ENCODE data around the gene YWHAE. TPM values are rescaled to one million over a fixed set of nuclear protein-coding genes. Genes with fewer than 3 reads are reported as not detected.
A peak's percentile ranks its signal among the peaks of the same experiment; 100 is the strongest.

The YWHAE gene
- total and polyA plus RNA-seq, 4 experiments from 2014 or later, result 54.1 to 143 (median 99.3) TPM

DNA sequence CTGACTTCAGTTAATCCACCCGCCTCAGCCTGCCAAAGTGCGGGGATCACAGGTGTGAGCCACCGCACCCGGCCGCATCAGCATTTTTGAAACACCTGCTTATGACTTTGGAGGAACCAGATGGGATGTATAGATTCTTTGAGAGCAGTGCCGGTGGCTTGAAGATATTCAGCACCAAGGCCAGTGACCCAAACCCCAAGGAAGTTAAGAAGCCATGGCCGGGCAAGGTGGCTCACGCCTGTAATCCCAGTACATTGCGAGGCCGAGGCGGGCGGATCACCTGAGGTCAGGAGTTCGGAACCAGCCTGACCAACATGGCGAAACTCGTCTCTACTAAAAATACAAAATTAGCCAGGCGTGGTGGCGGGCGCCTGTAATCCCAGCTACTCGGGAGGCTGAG is 76.7 kb downstream of the YWHAE start:
- Mint-ChIP-seq H3K4me1 (peaks cover 0 to 5% (median under 1%) of the 10 kb centered on the region in 4 donors), H3K4me3 (peak overlapping the region in 1 of 8 donors; percentile 16), H3K36me3 (no peaks in the 10 kb centered on the region), H3K9me3 (peaks cover 0 to 2% (median 0%) of the 10 kb centered on the region in 8 donors), H3K27ac (no peak overlapping the region), H3K27me3 (peaks cover 3 to 5% of the 10 kb centered on the region in 2 donors)
- H3K4me1 ChIP-seq (ENCODE audit: insufficient read depth, low read length), result no peaks in the 10 kb centered on the region
- no peak overlapping the region for H3K27ac ChIP-seq (ENCODE audit: low read depth, low read length)
- H3K9me3 ChIP-seq (ENCODE audit: control insufficient read depth in 1 of 2, low read length in 2 of 2), result no peaks in the 10 kb centered on the region
- H3K27me3 ChIP-seq (ENCODE audit: insufficient read depth, low read length), result no peaks in the 10 kb centered on the region
- intact Hi-C loops (cut with micrococcal nuclease), result no loop called here
- no peak for DNase-seq
- CTCF ChIA-PET (ENCODE audit: partially characterized antibody), result interaction anchor here (0.7 kb wide), 1 partner anchor 14 kb away, joined by 3 read pairs; no protein-coding TSS in a partner anchor
- H3K36me3 ChIP-seq (ENCODE audit: insufficient read depth, low read length), result no peaks in the 10 kb centered on the region
- POLR2A ChIA-PET (ENCODE audit: partially characterized antibody), result no interaction called here
- no peak overlapping the region for H3K4me3 ChIP-seq (ENCODE audit: low read length in 2 of 2)

- H3K27me3 Mint-ChIP-seq, result peaks cover 3 to 5% of the 10 kb centered on the region in 2 donors
- CTCF ChIA-PET (ENCODE audit: partially characterized antibody), result interaction anchor here (1.4 kb wide), 2 partner anchors 10 to 63 kb away, joined by 3 to 4 read pairs; no protein-coding TSS in a partner anchor
Measured at GRCh38 chr17:1322480-1322879, 77.5 kb downstream of the YWHAE start.

GRCh38 chr17:1322014-1322428 is 78.0 kb downstream of the YWHAE start:
- Mint-ChIP-seq H3K9me3 (peaks cover 0 to 2% (median 0%) of the 10 kb centered on the region in 8 donors), H3K27ac (no peak overlapping the region), H3K36me3 (no peaks in the 10 kb centered on the region), H3K4me3 (no peak overlapping the region), H3K4me1 (peaks cover 0 to 5% (median under 1%) of the 10 kb centered on the region in 4 donors), H3K27me3 (peaks cover 3 to 5% of the 10 kb centered on the region in 2 donors)
- Histone ChIP-seq H3K27me3 (ENCODE audit: insufficient read depth, low read length) (no peaks in the 10 kb centered on the region), H3K27ac (ENCODE audit: low read depth, low read length) (no peak overlapping the region), H3K4me1 (ENCODE audit: insufficient read depth, low read length) (no peaks in the 10 kb centered on the region), H3K4me3 (ENCODE audit: low read length in 2 of 2) (no peak overlapping the region), H3K36me3 (ENCODE audit: insufficient read depth, low read length) (no peaks in the 10 kb centered on the region), H3K9me3 (ENCODE audit: control insufficient read depth in 1 of 2, low read length in 2 of 2) (no peaks in the 10 kb centered on the region)
- intact Hi-C loops (cut with micrococcal nuclease), result no loop called here
- ChIA-PET POLR2A (ENCODE audit: partially characterized antibody) (interaction anchor here (1.1 kb wide), 1 partner anchor 28 kb away, joined by 3 read pairs; no protein-coding TSS in a partner anchor), CTCF (ENCODE audit: partially characterized antibody) (interaction anchor here (1.4 kb wide), 2 partner anchors 10 to 63 kb away, joined by 3 to 4 read pairs; no protein-coding TSS in a partner anchor)
- DNase-seq, result no peak

More at GRCh38 chr17:1322480-1322879, 77.5 kb downstream of the YWHAE start:
- no peaks in the 10 kb centered on the region for H3K36me3 Mint-ChIP-seq
- no peaks in the 10 kb centered on the region for H3K9me3 ChIP-seq (ENCODE audit: control insufficient read depth in 1 of 2, low read length in 2 of 2)
- H3K27ac Mint-ChIP-seq, result no peak overlapping the region
- no peak for DNase-seq
- intact Hi-C loops (cut with micrococcal nuclease), result no loop called here
- H3K27ac ChIP-seq (ENCODE audit: low read depth, low read length), result no peak overlapping the region
- no peak overlapping the region for H3K4me3 ChIP-seq (ENCODE audit: low read length in 2 of 2)
- peaks cover 0 to 2% (median 0%) of the 10 kb centered on the region in 8 donors for H3K9me3 Mint-ChIP-seq
- H3K4me1 ChIP-seq (ENCODE audit: insufficient read depth, low read length), result no peaks in the 10 kb centered on the region
- H3K4me1 Mint-ChIP-seq, result peaks cover 0 to 5% (median under 1%) of the 10 kb centered on the region in 4 donors
- H3K36me3 ChIP-seq (ENCODE audit: insufficient read depth, low read length), result no peaks in the 10 kb centered on the region
- H3K27me3 ChIP-seq (ENCODE audit: insufficient read depth, low read length), result no peaks in the 10 kb centered on the region
- H3K4me3 Mint-ChIP-seq, result no peak overlapping the region
- POLR2A ChIA-PET (ENCODE audit: partially characterized antibody), result no interaction called here

DNA sequence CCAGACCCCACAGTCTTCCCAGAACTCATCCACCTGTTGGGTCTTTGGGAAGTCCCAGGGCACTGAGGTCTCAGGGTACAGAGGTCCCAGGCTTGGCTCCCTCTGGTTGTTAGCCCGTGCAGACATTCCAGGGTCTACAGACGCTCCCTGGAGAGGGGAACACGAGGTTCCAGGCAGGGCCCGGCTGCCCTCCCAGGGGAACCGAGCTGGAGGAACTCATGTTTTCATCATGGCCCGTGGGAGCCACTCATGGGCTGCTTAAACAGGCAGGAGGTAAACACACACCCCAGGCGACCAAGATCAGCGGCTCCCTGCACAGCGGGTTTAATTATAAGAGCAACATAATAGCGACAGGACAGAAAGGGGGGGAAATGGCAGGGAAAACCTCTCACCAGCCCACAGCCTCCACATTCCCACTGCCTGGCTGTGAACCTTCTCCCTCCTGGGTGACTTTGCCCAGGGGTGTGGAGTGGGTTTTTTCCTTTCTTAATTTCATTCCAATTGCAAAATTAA is 84.1 kb downstream of the YWHAE start:
- DNase-seq, result no peak
- intact Hi-C loops (cut with micrococcal nuclease), result loop anchor here (5.0 kb wide), 1 partner anchor 34 kb away; no protein-coding TSS in a partner anchor
- Histone ChIP-seq H3K9me3 (ENCODE audit: control insufficient read depth in 1 of 2, low read length in 2 of 2) (no peaks in the 10 kb centered on the region), H3K36me3 (ENCODE audit: insufficient read depth, low read length) (no peaks in the 10 kb centered on the region), H3K4me1 (ENCODE audit: insufficient read depth, low read length) (no peaks in the 10 kb centered on the region), H3K4me3 (ENCODE audit: low read length in 2 of 2) (no peak overlapping the region), H3K27ac (ENCODE audit: low read depth, low read length) (no peak overlapping the region), H3K27me3 (ENCODE audit: insufficient read depth, low read length) (no peaks in the 10 kb centered on the region)
- CTCF ChIA-PET (ENCODE audit: partially characterized antibody), result interaction anchor here (0.8 kb wide), 1 partner anchor 8 kb away, joined by 4 read pairs; no protein-coding TSS in a partner anchor
- Mint-ChIP-seq H3K27me3 (peaks cover 3 to 8% of the 10 kb centered on the region in 2 donors), H3K36me3 (no peaks in the 10 kb centered on the region), H3K9me3 (peaks cover 0 to 2% (median 0%) of the 10 kb centered on the region in 8 donors), H3K4me1 (no peaks in the 10 kb centered on the region), H3K27ac (no peak overlapping the region), H3K4me3 (no peak overlapping the region)
- POLR2A ChIA-PET (ENCODE audit: partially characterized antibody), result no interaction called here

DNA sequence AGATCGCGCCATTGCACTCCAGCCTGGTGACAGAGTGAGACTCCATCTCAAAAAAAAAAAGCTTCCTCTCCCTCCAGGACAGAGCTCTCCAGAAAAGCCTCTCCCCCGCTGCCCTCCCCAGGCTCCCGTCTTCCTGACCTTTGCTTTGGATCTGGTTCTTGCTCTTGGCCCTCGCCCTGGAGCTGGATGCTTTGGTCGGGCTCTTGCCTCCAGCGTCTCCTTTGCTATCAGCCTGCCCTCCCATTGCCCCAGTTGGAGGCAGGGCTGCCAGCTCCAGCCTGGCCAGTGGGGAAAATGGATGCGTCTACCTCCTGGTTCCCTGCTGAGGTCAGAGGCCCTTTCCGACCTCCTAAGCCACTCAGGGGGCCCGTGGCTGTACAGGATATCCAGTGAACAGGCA is 84.6 kb downstream of the YWHAE start:
- Histone ChIP-seq H3K4me3 (ENCODE audit: low read length in 2 of 2) (no peak overlapping the region), H3K27me3 (ENCODE audit: insufficient read depth, low read length) (no peaks in the 10 kb centered on the region), H3K36me3 (ENCODE audit: insufficient read depth, low read length) (no peaks in the 10 kb centered on the region), H3K9me3 (ENCODE audit: control insufficient read depth in 1 of 2, low read length in 2 of 2) (no peaks in the 10 kb centered on the region), H3K4me1 (ENCODE audit: insufficient read depth, low read length) (no peaks in the 10 kb centered on the region), H3K27ac (ENCODE audit: low read depth, low read length) (no peak overlapping the region)
- DNase-seq, result no peak
- Mint-ChIP-seq H3K4me3 (no peak overlapping the region), H3K9me3 (peaks cover 0 to 2% (median 0%) of the 10 kb centered on the region in 8 donors), H3K27ac (no peak overlapping the region), H3K36me3 (no peaks in the 10 kb centered on the region), H3K4me1 (no peaks in the 10 kb centered on the region), H3K27me3 (peaks cover 3 to 8% of the 10 kb centered on the region in 2 donors)
- POLR2A ChIA-PET (ENCODE audit: partially characterized antibody), result no interaction called here
- intact Hi-C loops (cut with micrococcal nuclease), result loop anchor here (5.0 kb wide), 1 partner anchor 33 kb away; no protein-coding TSS in a partner anchor
- CTCF ChIA-PET (ENCODE audit: partially characterized antibody), result interaction anchor here (1.2 kb wide), 1 partner anchor 18 kb away, joined by 3 read pairs; no protein-coding TSS in a partner anchor

DNA sequence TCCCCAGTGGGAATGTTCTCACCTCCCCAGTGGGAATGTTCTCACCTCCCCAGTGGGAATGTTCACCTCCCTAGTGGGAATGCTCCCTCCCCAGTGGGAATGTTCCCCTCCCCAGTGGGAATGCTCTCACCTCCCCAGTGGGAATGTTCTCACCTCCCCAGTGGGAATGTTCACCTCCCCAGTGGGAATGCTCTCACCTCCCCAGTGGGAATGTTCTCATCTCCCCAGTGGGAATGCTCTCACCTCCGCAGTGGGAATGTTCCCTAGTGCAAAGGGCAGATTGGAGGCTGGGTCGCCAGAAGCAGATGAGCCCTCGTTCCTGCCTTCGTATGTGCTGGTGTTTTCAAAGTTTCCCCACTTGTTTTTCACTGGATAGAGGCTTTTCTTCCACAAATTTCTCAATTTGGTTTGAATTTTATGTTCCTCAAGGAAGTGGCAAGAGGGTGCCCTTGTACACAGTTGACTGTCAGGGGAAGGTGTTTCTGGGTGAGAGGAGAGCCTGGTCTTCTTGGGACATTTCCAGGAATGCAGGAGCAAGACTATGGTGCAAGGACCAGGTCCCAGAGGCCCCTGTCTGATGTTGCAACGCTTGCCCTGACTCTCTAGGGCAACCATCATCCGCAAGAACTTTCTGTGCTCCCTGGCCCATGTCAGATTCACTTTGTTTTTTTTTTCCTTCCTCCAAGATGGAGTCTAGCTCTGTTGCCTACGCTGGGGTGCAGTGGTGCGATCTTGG is 86.6 kb downstream of the YWHAE start:
- POLR2A ChIA-PET (ENCODE audit: partially characterized antibody), result no interaction called here

DNA sequence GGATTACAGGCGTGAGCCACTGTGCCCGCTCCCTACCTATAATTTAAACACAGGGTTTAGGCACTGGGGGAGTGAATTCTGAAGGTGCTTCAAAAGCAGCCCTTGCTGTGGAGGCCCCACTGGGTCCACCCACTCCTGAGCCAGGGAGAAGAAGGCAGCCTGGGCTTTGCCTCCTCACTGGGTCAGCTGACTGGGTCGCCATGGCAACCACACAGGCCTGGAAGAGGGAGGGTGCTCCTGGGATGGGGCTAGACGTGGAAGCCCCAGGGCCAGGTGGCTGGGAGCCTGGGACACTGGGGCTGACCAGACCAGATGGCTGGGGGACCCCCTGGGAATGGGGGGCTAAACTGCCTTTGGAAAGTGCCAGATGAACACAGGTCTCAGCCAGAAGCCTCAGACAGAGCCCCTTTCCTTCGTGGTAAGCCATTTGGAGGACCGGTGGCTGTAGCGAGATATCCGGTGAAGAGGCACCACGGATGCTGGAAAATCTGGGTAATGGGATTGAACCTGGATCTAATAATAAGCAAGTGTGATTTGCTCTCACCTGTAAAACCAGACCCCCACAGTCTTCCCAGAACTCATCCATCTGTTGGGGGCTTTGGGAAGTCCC is 87.7 kb downstream of the YWHAE start:
- DNase-seq, result no peak
- no peak overlapping the region for H3K4me3 Mint-ChIP-seq
- CTCF ChIA-PET (ENCODE audit: partially characterized antibody), result no interaction called here

More for the DNA sequence above, 86.6 kb downstream of the YWHAE start:
- Mint-ChIP-seq H3K9me3 (no peaks in the 10 kb centered on the region), H3K27ac (no peak overlapping the region), H3K4me1 (no peaks in the 10 kb centered on the region), H3K4me3 (no peak overlapping the region), H3K36me3 (no peaks in the 10 kb centered on the region), H3K27me3 (peaks cover 0 to 8% of the 10 kb centered on the region in 2 donors)
- Histone ChIP-seq H3K36me3 (ENCODE audit: insufficient read depth, low read length) (no peaks in the 10 kb centered on the region), H3K9me3 (ENCODE audit: control insufficient read depth in 1 of 2, low read length in 2 of 2) (no peaks in the 10 kb centered on the region), H3K4me3 (ENCODE audit: low read length in 2 of 2) (no peak overlapping the region), H3K27ac (ENCODE audit: low read depth, low read length) (no peak overlapping the region), H3K27me3 (ENCODE audit: insufficient read depth, low read length) (no peaks in the 10 kb centered on the region), H3K4me1 (ENCODE audit: insufficient read depth, low read length) (no peaks in the 10 kb centered on the region)
- no peak for DNase-seq
- CTCF ChIA-PET (ENCODE audit: partially characterized antibody), result no interaction called here
- intact Hi-C loops (cut with micrococcal nuclease), result no loop called here

More for the DNA sequence above, 87.7 kb downstream of the YWHAE start:
- POLR2A ChIA-PET (ENCODE audit: partially characterized antibody), result no interaction called here
- no peaks in the 10 kb centered on the region for H3K36me3 ChIP-seq (ENCODE audit: insufficient read depth, low read length)
- intact Hi-C loops (cut with micrococcal nuclease), result no loop called here
- no peak overlapping the region for H3K27ac ChIP-seq (ENCODE audit: low read depth, low read length)
- peaks cover 0 to 8% of the 10 kb centered on the region in 2 donors for H3K27me3 Mint-ChIP-seq
- H3K9me3 Mint-ChIP-seq, result no peaks in the 10 kb centered on the region
- H3K4me3 ChIP-seq (ENCODE audit: low read length in 2 of 2), result no peak overlapping the region
- no peak overlapping the region for H3K27ac Mint-ChIP-seq
- no peaks in the 10 kb centered on the region for H3K36me3 Mint-ChIP-seq
- no peaks in the 10 kb centered on the region for H3K9me3 ChIP-seq (ENCODE audit: control insufficient read depth in 1 of 2, low read length in 2 of 2)
- no peaks in the 10 kb centered on the region for H3K27me3 ChIP-seq (ENCODE audit: insufficient read depth, low read length)
- H3K4me1 Mint-ChIP-seq, result peaks cover 0 to 4% (median 0%) of the 10 kb centered on the region in 4 donors
- H3K4me1 ChIP-seq (ENCODE audit: insufficient read depth, low read length), result no peaks in the 10 kb centered on the region

Measured in CD4-positive, alpha-beta memory T cell (primary cell).